ENCODE data around the gene UBXN10. TPM values are rescaled to one million over a fixed set of nuclear protein-coding genes. Genes with fewer than 3 reads are reported as not detected.

The UBXN10 gene
- polyA plus RNA-seq, 3 donors = 0.16 to 0.82 (median 0.30) TPM

DNA sequence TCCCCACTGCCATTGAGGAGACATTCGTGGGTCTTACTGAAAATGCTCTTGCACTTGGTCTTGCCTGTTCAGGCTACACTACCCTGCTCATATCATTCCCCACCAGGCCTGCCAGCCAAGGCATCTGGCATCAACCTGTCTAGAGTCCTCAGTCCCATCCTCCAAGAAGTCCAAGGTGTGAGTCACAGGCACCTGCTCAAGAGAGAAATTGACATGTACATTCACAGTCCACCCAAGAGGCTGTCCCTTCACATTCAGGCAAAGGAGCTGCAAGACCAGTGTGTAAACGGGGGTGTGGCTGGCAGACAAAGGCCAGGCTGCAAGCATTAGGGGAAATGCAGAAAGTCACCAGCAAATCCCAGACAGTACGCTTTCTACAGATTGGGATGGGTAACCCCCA is 13.5 kb downstream of the UBXN10 start:
- DNase-seq = no peak
- Histone ChIP-seq H3K27me3 (ENCODE audit: control insufficient read depth in 2 of 2, insufficient read depth in 2 of 2, low read length in 2 of 2) (no peaks in the 10 kb centered on the region), H3K27ac (ENCODE audit: low read depth in 1 of 2, low read length in 2 of 2) (no peak overlapping the region), H3K4me1 (ENCODE audit: control insufficient read depth in 1 of 2, insufficient read depth in 2 of 2, low read length in 2 of 2) (no peaks in the 10 kb centered on the region), H3K4me3 (replicated peaks in 1 of 3; ENCODE audit: low read depth in 2 of 3, low read length in 3 of 3) (no peak overlapping the region), H3K36me3 (replicated peaks in 1 of 2; ENCODE audit: control insufficient read depth in 1 of 2, insufficient read depth in 2 of 2, low read length in 2 of 2) (no peaks in the 10 kb centered on the region), H4K20me1 (ENCODE audit: insufficient read depth, low read length) (no peaks in the 10 kb centered on the region), H3K9ac (ENCODE audit: insufficient read depth, low read length, poor library complexity, severe bottlenecking) (no peak overlapping the region), H3K4me2 (replicated peaks; ENCODE audit: extremely low read depth, low read length, poor library complexity, severe bottlenecking) (no peak overlapping the region), H3K9me3 (replicated peaks in 1 of 2; ENCODE audit: control insufficient read depth in 1 of 2, insufficient read depth in 1 of 2, low read length in 2 of 2) (no peaks in the 10 kb centered on the region), H2AFZ (ENCODE audit: insufficient read depth, low read depth, low read length, poor library complexity, severe bottlenecking) (no peak overlapping the region), H3K79me2 (ENCODE audit: insufficient read depth, low read length) (no peaks in the 10 kb centered on the region)
- Mint-ChIP-seq H3K27ac (no peak overlapping the region), H3K4me3 (no peak overlapping the region), H3K4me1 (peaks cover 3% of the 10 kb centered on the region), H3K9me3 (peaks cover 0 to 2% (median 0%) of the 10 kb centered on the region in 7 donors), H3K27me3 (ENCODE audit: low read depth in 3 of 3) (peaks cover 19 to 40% (median 32%) of the 10 kb centered on the region in 3 donors), H3K36me3 (no peaks in the 10 kb centered on the region)
- intact Hi-C loops (cut with micrococcal nuclease) = loop anchor here in 1 of 2 donors (5.0 kb wide), 1 partner anchor 97 kb away; no protein-coding TSS in a partner anchor
- TF ChIP-seq, protein P1, sequence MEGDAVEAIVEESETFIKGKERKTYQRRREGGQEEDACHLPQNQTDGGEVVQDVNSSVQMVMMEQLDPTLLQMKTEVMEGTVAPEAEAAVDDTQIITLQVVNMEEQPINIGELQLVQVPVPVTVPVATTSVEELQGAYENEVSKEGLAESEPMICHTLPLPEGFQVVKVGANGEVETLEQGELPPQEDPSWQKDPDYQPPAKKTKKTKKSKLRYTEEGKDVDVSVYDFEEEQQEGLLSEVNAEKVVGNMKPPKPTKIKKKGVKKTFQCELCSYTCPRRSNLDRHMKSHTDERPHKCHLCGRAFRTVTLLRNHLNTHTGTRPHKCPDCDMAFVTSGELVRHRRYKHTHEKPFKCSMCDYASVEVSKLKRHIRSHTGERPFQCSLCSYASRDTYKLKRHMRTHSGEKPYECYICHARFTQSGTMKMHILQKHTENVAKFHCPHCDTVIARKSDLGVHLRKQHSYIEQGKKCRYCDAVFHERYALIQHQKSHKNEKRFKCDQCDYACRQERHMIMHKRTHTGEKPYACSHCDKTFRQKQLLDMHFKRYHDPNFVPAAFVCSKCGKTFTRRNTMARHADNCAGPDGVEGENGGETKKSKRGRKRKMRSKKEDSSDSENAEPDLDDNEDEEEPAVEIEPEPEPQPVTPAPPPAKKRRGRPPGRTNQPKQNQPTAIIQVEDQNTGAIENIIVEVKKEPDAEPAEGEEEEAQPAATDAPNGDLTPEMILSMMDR (IDR thresholded peaks at IDR 0.05) = no peak
- WGBS (ENCODE audit: insufficient coverage) = 25% methylated on average over 1 of the region's 3 CpGs

DNA sequence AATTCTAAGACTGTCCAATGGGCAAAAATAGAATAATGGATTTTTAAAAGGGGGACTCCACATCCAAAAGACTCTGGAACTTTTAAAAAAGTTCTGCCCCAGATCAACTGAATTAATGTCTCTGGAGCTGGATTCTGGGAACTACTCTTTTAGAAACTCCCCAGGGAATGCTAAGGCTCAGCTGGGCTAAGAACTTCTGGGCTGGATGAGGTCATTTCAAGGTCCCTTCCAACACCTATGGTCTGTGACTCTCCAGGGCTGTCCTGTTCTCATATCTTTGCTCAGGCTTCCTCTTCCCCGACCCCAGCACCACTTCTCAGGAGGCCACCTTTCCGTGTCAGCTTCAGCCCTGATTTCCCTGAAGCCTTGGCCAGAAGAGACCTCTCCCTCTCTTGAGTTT is 13.9 kb downstream of the UBXN10 start:
- intact Hi-C loops (cut with micrococcal nuclease) = loop anchor here in 1 of 2 donors (5.0 kb wide), 1 partner anchor 98 kb away; no protein-coding TSS in a partner anchor
- H2AFZ ChIP-seq (ENCODE audit: insufficient read depth, low read depth, low read length, poor library complexity, severe bottlenecking) = no peak overlapping the region

More for the DNA sequence above, 13.9 kb downstream of the UBXN10 start:
- Histone ChIP-seq H3K9ac (ENCODE audit: insufficient read depth, low read length, poor library complexity, severe bottlenecking) (no peak overlapping the region), H3K4me2 (replicated peaks; ENCODE audit: extremely low read depth, low read length, poor library complexity, severe bottlenecking) (no peak overlapping the region), H3K36me3 (replicated peaks in 1 of 2; ENCODE audit: control insufficient read depth in 1 of 2, insufficient read depth in 2 of 2, low read length in 2 of 2) (no peaks in the 10 kb centered on the region), H3K9me3 (replicated peaks in 1 of 2; ENCODE audit: control insufficient read depth in 1 of 2, insufficient read depth in 1 of 2, low read length in 2 of 2) (no peaks in the 10 kb centered on the region), H3K27me3 (ENCODE audit: control insufficient read depth in 2 of 2, insufficient read depth in 2 of 2, low read length in 2 of 2) (no peaks in the 10 kb centered on the region), H3K4me3 (replicated peaks in 1 of 3; ENCODE audit: low read depth in 2 of 3, low read length in 3 of 3) (no peak overlapping the region), H3K79me2 (ENCODE audit: insufficient read depth, low read length) (no peaks in the 10 kb centered on the region), H4K20me1 (ENCODE audit: insufficient read depth, low read length) (no peaks in the 10 kb centered on the region), H3K4me1 (ENCODE audit: control insufficient read depth in 1 of 2, insufficient read depth in 2 of 2, low read length in 2 of 2) (no peaks in the 10 kb centered on the region), H3K27ac (ENCODE audit: low read depth in 1 of 2, low read length in 2 of 2) (no peak overlapping the region)
- 33% methylated on average over 1 of the region's 2 CpGs for WGBS (ENCODE audit: insufficient coverage)
- TF ChIP-seq, protein P1 (IDR thresholded peaks at IDR 0.05) = no peak
- Mint-ChIP-seq H3K27me3 (ENCODE audit: low read depth in 3 of 3) (peaks cover 19 to 38% (median 32%) of the 10 kb centered on the region in 3 donors), H3K36me3 (no peaks in the 10 kb centered on the region), H3K9me3 (peaks cover 0 to 2% (median 0%) of the 10 kb centered on the region in 7 donors), H3K4me3 (peak overlapping the region in 1 of 2 donors; percentile 22), H3K4me1 (peaks cover 3% of the 10 kb centered on the region), H3K27ac (no peak overlapping the region)
- DNase-seq = no peak

Data from CD14-positive monocyte (primary cell).